MCF 10A (cell line): ENCODE measurements around the gene LRCOL1. TPM values are rescaled to one million over a fixed set of nuclear protein-coding genes. Genes with fewer than 3 reads are reported as not detected.

Experiments
- BruUV-seq: library from RNA; stranded (reverse); fragments of 400-500 nt; replicated peaks from 2 replicates; lab custom pipeline; 2021; lab: Mats Ljungman, UMichigan
- CTCF ChIA-PET: fragments of 300-600 bp; sonication (Branson Sonifier 250); formaldehyde crosslinking; extraction: SDS; loops from one replicate; lab custom pipeline; 2021; ENCODE audit warnings: antibody characterized with exemption, inconsistent platforms; lab: Yijun Ruan, JAX
- POLR2A ChIA-PET: fragments of 300-600, 350-650 bp; sonication (Branson Sonifier 250); formaldehyde crosslinking; extraction: SDS; loops from one replicate; lab custom pipeline; 2020; ENCODE audit warnings: antibody characterized with exemption, inconsistent platforms; lab: Yijun Ruan, JAX
- DNase-seq: peaks from one replicate; pipeline ENCODE4 v3.0.0-alpha.2; 2018; ENCODE audit not compliant: unreplicated experiment
- H3K27ac Mint-ChIP-seq: one replicate; pipeline ENCODE4 v1.8.0; 2022; ENCODE audit warnings: mild to moderate bottlenecking, low read depth, mixed read lengths; ENCODE audit not compliant: unreplicated experiment
- H3K27me3 Mint-ChIP-seq: one replicate; pipeline ENCODE4 v1.8.0; 2022; ENCODE audit warnings: mixed read lengths; ENCODE audit not compliant: insufficient read depth, unreplicated experiment
- H3K36me3 Mint-ChIP-seq: one replicate; pipeline ENCODE4 v1.8.0; 2022; ENCODE audit warnings: mild to moderate bottlenecking, moderate library complexity, mixed read lengths; ENCODE audit not compliant: insufficient read depth, unreplicated experiment
- H3K4me1 Mint-ChIP-seq: one replicate; pipeline ENCODE4 v1.8.0; 2022; ENCODE audit warnings: mixed read lengths; ENCODE audit not compliant: insufficient read depth, unreplicated experiment
- H3K4me3 Mint-ChIP-seq: one replicate; pipeline ENCODE4 v1.8.0; 2022; ENCODE audit warnings: mild to moderate bottlenecking, moderate library complexity, mixed read lengths; ENCODE audit not compliant: unreplicated experiment
- H3K9me3 Mint-ChIP-seq: one replicate; pipeline ENCODE4 v1.8.0; 2022; ENCODE audit warnings: mixed read lengths; ENCODE audit not compliant: unreplicated experiment
- CTCF ChIP-seq: fragments of 200-600 bp; IDR thresholded peaks from one replicate; pipeline ENCODE4 v1.8.0; 2022; ENCODE audit warnings: antibody characterized with exemption, mild to moderate bottlenecking; ENCODE audit not compliant: unreplicated experiment
- intact Hi-C: fragments of 100-400 bp; cut with micrococcal nuclease; formaldehyde crosslinking; loops from 2 replicates; pipeline ENCODE4 v1.14.1; 2022
- total RNA-seq: library from RNA; stranded (reverse); gene quantifications from 2 replicates; pipeline ENCODE4 v1.2.3, GENCODE V29; 2022

Gene LRCOL1
- total RNA-seq, 1 experiment from 2014 or later, result not detected

- no peak for DNase-seq
- TF ChIP-seq CTCF, result no peak
- H3K9me3 Mint-ChIP-seq, result no peaks in the 10 kb centered on the region
- ChIA-PET POLR2A (no interaction called here), CTCF (no interaction called here)
- BruUV-seq, result no TSS peak
- no peaks in the 10 kb centered on the region for H3K4me1 Mint-ChIP-seq
- peaks cover 6% of the 10 kb centered on the region for H3K36me3 Mint-ChIP-seq
- no peak overlapping the region for H3K27ac Mint-ChIP-seq
- H3K4me3 Mint-ChIP-seq, result no peak overlapping the region
- peaks cover 81% of the 10 kb centered on the region for H3K27me3 Mint-ChIP-seq
- intact Hi-C loops, result no loop called here
Measured at GRCh38 chr12:132606466-132606865, 3.9 kb downstream of the LRCOL1 start.

GRCh38 chr12:132605892-132606291 lies 4.5 kb downstream of the LRCOL1 start:
- H3K9me3 Mint-ChIP-seq, result no peaks in the 10 kb centered on the region

GRCh38 chr12:132604668-132605441 lies 5.5 kb downstream of the LRCOL1 start:
- no peak for TF ChIP-seq CTCF
- DNase-seq, result no peak

More at GRCh38 chr12:132605892-132606291, 4.5 kb downstream of the LRCOL1 start:
- intact Hi-C loops, result no loop called here
- BruUV-seq, result no TSS peak
- Mint-ChIP-seq H3K27ac (no peak overlapping the region), H3K4me1 (no peaks in the 10 kb centered on the region), H3K27me3 (peaks cover 81% of the 10 kb centered on the region), H3K36me3 (peaks cover 4% of the 10 kb centered on the region), H3K4me3 (no peak overlapping the region)
- TF ChIP-seq CTCF, result no peak
- DNase-seq, result no peak
- POLR2A ChIA-PET, result no interaction called here
- CTCF ChIA-PET, result interaction anchor here (1.2 kb wide), 1 partner anchor 9 kb away, joined by 3 read pairs; no protein-coding TSS in a partner anchor

GRCh38 chr12:132604151-132604618 lies 6.2 kb downstream of the LRCOL1 start:
- no peaks in the 10 kb centered on the region for H3K4me1 Mint-ChIP-seq
- no peaks in the 10 kb centered on the region for H3K36me3 Mint-ChIP-seq
- no peak overlapping the region for H3K4me3 Mint-ChIP-seq
- H3K9me3 Mint-ChIP-seq, result no peaks in the 10 kb centered on the region
- peaks cover 83% of the 10 kb centered on the region for H3K27me3 Mint-ChIP-seq
- TF ChIP-seq CTCF, result no peak
- CTCF ChIA-PET, result interaction anchor here (0.6 to 1.6 kb wide), 6 partner anchors 9 to 333 kb away, joined by 3 to 4 read pairs (median 3); no protein-coding TSS in a partner anchor
- no TSS peak for BruUV-seq
- no peak for DNase-seq
- intact Hi-C loops, result no loop called here
- POLR2A ChIA-PET, result no interaction called here
- no peak overlapping the region for H3K27ac Mint-ChIP-seq

More at GRCh38 chr12:132604668-132605441, 5.5 kb downstream of the LRCOL1 start:
- Mint-ChIP-seq H3K4me1 (no peaks in the 10 kb centered on the region), H3K36me3 (no peaks in the 10 kb centered on the region), H3K27ac (no peak overlapping the region), H3K4me3 (no peak overlapping the region), H3K27me3 (peaks cover 80% of the 10 kb centered on the region), H3K9me3 (no peaks in the 10 kb centered on the region)
- ChIA-PET POLR2A (no interaction called here), CTCF (interaction anchor here (0.7 to 1.2 kb wide), 3 partner anchors 10 to 89 kb away, joined by 3 read pairs; no protein-coding TSS in a partner anchor)
- BruUV-seq, result no TSS peak
- intact Hi-C loops, result no loop called here
